CD14-positive monocyte (primary cell): ENCODE data around the gene FEZF1. TPM values are rescaled to one million over a fixed set of nuclear protein-coding genes. Genes with fewer than 3 reads are reported as not detected.
A peak's percentile ranks its signal among the peaks of the same experiment; 100 is the strongest.

Experiments
- DNase-seq, 3 donors: peaks; one replicate each; pipeline ENCODE4 v3.0.0-alpha.2; 2011 to 2022
- H2AFZ ChIP-seq: 2 replicates; pipeline ENCODE4 v1.6.0; 2012; ENCODE audit warnings: mild to moderate bottlenecking, low read depth, low read length, inconsistent platforms; ENCODE audit not compliant: insufficient read depth, poor library complexity, severe bottlenecking
- H3K27ac ChIP-seq, 2 donors: 1 replicate in 1 of 2; 2 replicates in 1 of 2; pipeline ENCODE4 v1.5.1; 2012 to 2013; ENCODE audit warnings: low read length in 2 of 2, control low read depth in 1 of 2, inconsistent platforms in 1 of 2, low read depth in 1 of 2, mild to moderate bottlenecking in 1 of 2
- H3K27me3 ChIP-seq, 2 donors: one replicate each; pipeline versions ENCODE4 v1.6.0 to v1.6.1; 2011 to 2013; ENCODE audit warnings: low read length in 2 of 2; ENCODE audit not compliant: control insufficient read depth in 2 of 2, insufficient read depth in 2 of 2
- H3K36me3 ChIP-seq, 2 donors: replicated peaks in 1 of 2; 1 replicate in 1 of 2; 2 replicates in 1 of 2; pipeline versions ENCODE4 v1.5.1 to v1.6.1; 2012 to 2013; ENCODE audit warnings: low read length in 2 of 2, control low read depth in 1 of 2, inconsistent platforms in 1 of 2, mild to moderate bottlenecking in 1 of 2; ENCODE audit not compliant: insufficient read depth in 2 of 2, control insufficient read depth in 1 of 2
- H3K4me1 ChIP-seq, 2 donors: 1 replicate in 1 of 2; 2 replicates in 1 of 2; pipeline versions ENCODE4 v1.5.1 to v1.6.1; 2012 to 2013; ENCODE audit warnings: low read length in 2 of 2, control low read depth in 1 of 2, inconsistent platforms in 1 of 2, mild to moderate bottlenecking in 1 of 2, moderate library complexity in 1 of 2; ENCODE audit not compliant: insufficient read depth in 2 of 2, control insufficient read depth in 1 of 2
- H3K4me2 ChIP-seq: replicated peaks from 2 replicates; pipeline ENCODE3; 2012; ENCODE audit warnings: low read length, moderate library complexity, mild to moderate bottlenecking; ENCODE audit not compliant: poor library complexity, severe bottlenecking; ENCODE audit errors: extremely low read depth
- H3K4me3 ChIP-seq, 3 experiments: fragments of 200-600 bp in 1 of 3; sonication (generic) in 1 of 3; replicated peaks in 1 of 3; 1 replicate in 2 of 3; 2 replicates in 1 of 3; pipeline ENCODE4 v1.5.1; 2011 to 2013; ENCODE audit warnings: low read length in 3 of 3, mild to moderate bottlenecking in 3 of 3, control low read depth in 2 of 3, low read depth in 2 of 3, inconsistent platforms in 1 of 3, moderate library complexity in 1 of 3
- H3K79me2 ChIP-seq: 2 replicates; pipeline ENCODE4 v1.6.0; 2012; ENCODE audit warnings: mild to moderate bottlenecking, control low read depth, inconsistent platforms, low read length, moderate library complexity; ENCODE audit not compliant: insufficient read depth
- H3K9ac ChIP-seq: 2 replicates; pipeline ENCODE4 v1.6.0; 2017; ENCODE audit warnings: low read length, mild to moderate bottlenecking; ENCODE audit not compliant: insufficient read depth, poor library complexity, severe bottlenecking
- H3K9me3 ChIP-seq, 2 donors: replicated peaks in 1 of 2; 1 replicate in 1 of 2; 2 replicates in 1 of 2; pipeline versions ENCODE4 v1.5.1 to v1.6.1; 2012 to 2013; ENCODE audit warnings: low read length in 2 of 2, control low read depth in 1 of 2; ENCODE audit not compliant: control insufficient read depth in 1 of 2, insufficient read depth in 1 of 2
- H4K20me1 ChIP-seq: 2 replicates; pipeline ENCODE4 v1.6.0; 2012; ENCODE audit warnings: mild to moderate bottlenecking, low read length, control low read depth, moderate library complexity; ENCODE audit not compliant: insufficient read depth
- H3K27ac Mint-ChIP-seq, 7 donors: one replicate each; pipeline ENCODE4 v1.8.0; 2020; ENCODE audit warnings: mild to moderate bottlenecking in 7 of 7, mixed read lengths in 7 of 7, moderate library complexity in 6 of 7, inconsistent platforms in 2 of 7
- H3K27me3 Mint-ChIP-seq, 3 donors: one replicate each; pipeline ENCODE4 v1.8.0; 2021 to 2022; ENCODE audit warnings: low read depth in 3 of 3, mild to moderate bottlenecking in 3 of 3, mixed read lengths in 3 of 3, moderate library complexity in 3 of 3, inconsistent platforms in 1 of 3
- H3K36me3 Mint-ChIP-seq, 2 donors: one replicate each; pipeline ENCODE4 v1.8.0; 2020; ENCODE audit warnings: mixed read lengths in 2 of 2, inconsistent platforms in 1 of 2, mild to moderate bottlenecking in 1 of 2
- H3K4me1 Mint-ChIP-seq: one replicate; pipeline ENCODE4 v1.8.0; 2020; ENCODE audit warnings: mild to moderate bottlenecking, mixed read lengths
- H3K4me3 Mint-ChIP-seq, 2 donors: one replicate each; pipeline ENCODE4 v1.8.0; 2020; ENCODE audit warnings: mild to moderate bottlenecking in 2 of 2, mixed read lengths in 2 of 2, moderate library complexity in 1 of 2
- H3K9me3 Mint-ChIP-seq, 7 donors: one replicate each; pipeline ENCODE4 v1.8.0; 2020 to 2022; ENCODE audit warnings: mixed read lengths in 7 of 7, mild to moderate bottlenecking in 6 of 7, moderate library complexity in 6 of 7, inconsistent platforms in 2 of 7
- WGBS: methylation state at CpG from one replicate; pipeline ENCODE4 v1.1.5; 2013; ENCODE audit warnings: missing lambda C conversion rate; ENCODE audit not compliant: insufficient coverage; 5-methylcytosine and 5-hydroxymethylcytosine counted together
- intact Hi-C, 2 donors: fragments of 100-400 bp; cut with micrococcal nuclease; formaldehyde crosslinking; loops; one replicate each; pipeline versions ENCODE4 v1.15.0 to v1.15.1; 2023
- polyA plus RNA-seq, 3 donors: library from polyadenylated mRNA; depleted of rRNA in 1 of 3; unstranded in 2 of 3; stranded (reverse) in 1 of 3; fragments of 300-500 nt in 2 of 3; fragments of >200 nt in 1 of 3; fragmentation: Illumina TruSeq in 2 of 3; gene quantifications; 1 replicate in 2 of 3; 2 replicates in 1 of 3; pipeline ENCODE4 v1.2.3, GENCODE V29; 2012 to 2021
- TF ChIP-seq, protein P1 (sequence below): fragments of 200-600 bp; IDR thresholded peaks from one replicate; pipeline ENCODE4 v1.8.0; 2022; ENCODE audit warnings: antibody characterized with exemption, mild to moderate bottlenecking

The FEZF1 gene
- polyA plus RNA-seq, 3 donors, result not detected

DNA sequence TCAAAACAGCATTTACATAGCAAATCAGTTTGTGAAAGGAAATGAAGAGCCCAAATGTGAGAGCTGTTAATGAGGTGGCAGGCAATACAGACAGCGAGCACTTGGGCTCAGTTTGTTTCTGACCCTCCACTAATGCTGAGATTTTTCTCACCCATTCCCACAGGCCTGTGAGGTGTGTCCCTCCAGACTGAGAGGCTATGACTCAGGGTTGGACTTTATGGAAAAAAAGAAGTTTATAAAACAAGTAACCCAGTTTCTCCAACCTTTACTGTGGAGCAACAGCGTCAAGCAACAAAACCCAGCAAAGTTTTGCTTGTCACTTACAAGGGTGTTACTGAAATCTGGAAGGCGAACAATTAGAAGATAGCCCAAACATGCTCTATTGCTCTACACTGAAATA, 4.9 kb upstream of the FEZF1 start:
- H3K27ac ChIP-seq, result no peak overlapping the region
- no peak overlapping the region for H3K4me2 ChIP-seq
- TF ChIP-seq, protein P1, sequence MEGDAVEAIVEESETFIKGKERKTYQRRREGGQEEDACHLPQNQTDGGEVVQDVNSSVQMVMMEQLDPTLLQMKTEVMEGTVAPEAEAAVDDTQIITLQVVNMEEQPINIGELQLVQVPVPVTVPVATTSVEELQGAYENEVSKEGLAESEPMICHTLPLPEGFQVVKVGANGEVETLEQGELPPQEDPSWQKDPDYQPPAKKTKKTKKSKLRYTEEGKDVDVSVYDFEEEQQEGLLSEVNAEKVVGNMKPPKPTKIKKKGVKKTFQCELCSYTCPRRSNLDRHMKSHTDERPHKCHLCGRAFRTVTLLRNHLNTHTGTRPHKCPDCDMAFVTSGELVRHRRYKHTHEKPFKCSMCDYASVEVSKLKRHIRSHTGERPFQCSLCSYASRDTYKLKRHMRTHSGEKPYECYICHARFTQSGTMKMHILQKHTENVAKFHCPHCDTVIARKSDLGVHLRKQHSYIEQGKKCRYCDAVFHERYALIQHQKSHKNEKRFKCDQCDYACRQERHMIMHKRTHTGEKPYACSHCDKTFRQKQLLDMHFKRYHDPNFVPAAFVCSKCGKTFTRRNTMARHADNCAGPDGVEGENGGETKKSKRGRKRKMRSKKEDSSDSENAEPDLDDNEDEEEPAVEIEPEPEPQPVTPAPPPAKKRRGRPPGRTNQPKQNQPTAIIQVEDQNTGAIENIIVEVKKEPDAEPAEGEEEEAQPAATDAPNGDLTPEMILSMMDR, result no peak
- H3K9me3 ChIP-seq, result peaks cover 3 to 49% of the 10 kb centered on the region in 2 donors
- peaks cover 3 to 47% (median 23%) of the 10 kb centered on the region in 7 donors for H3K9me3 Mint-ChIP-seq
- H3K4me3 ChIP-seq, result no peak overlapping the region
- peaks cover 85 to 100% of the 10 kb centered on the region in 2 donors for H3K27me3 ChIP-seq
- no peaks in the 10 kb centered on the region for H3K79me2 ChIP-seq
- peaks cover 0 to 4% of the 10 kb centered on the region in 2 donors for H3K36me3 Mint-ChIP-seq
- peaks cover 81 to 93% (median 85%) of the 10 kb centered on the region in 3 donors for H3K27me3 Mint-ChIP-seq
- H4K20me1 ChIP-seq, result no peaks in the 10 kb centered on the region
- H3K9ac ChIP-seq, result no peak overlapping the region
- no CpG with 5 or more reads among the region's 3 CpGs for WGBS
- peak overlapping the region in 1 of 2 donors; percentile 33 for H3K4me3 Mint-ChIP-seq
- no peaks in the 10 kb centered on the region for H3K36me3 ChIP-seq
- H2AFZ ChIP-seq, result no peak overlapping the region
- H3K4me1 ChIP-seq, result no peaks in the 10 kb centered on the region
- no peak for DNase-seq
- no peak overlapping the region for H3K27ac Mint-ChIP-seq
- H3K4me1 Mint-ChIP-seq, result peaks cover 5% of the 10 kb centered on the region
- intact Hi-C loops, result no loop called here

DNA sequence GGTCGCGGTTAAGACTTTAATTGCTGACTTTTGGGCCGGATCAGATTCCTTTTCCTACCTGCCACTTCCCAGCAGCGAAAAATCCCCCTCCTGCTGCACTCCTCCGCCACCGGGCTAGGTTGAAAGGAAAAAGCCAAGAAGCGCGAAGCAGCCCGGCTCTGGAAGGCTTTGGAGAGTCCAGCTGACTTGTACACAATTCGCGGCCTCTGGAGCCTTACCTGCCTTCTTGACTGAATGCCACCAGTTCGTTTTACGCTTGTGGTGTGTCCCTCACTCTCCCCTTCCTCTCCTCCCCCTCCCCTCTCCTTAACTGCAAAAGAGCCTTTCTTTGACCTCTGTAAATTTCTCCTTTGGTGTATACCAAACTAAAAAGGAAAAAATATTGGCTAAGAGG, 2.7 kb upstream of the FEZF1 start:
- peaks cover 5% of the 10 kb centered on the region for H3K4me1 Mint-ChIP-seq
- peaks cover 0 to 4% of the 10 kb centered on the region in 2 donors for H3K36me3 Mint-ChIP-seq
- no peak overlapping the region for H3K4me2 ChIP-seq
- peaks cover 7 to 49% (median 30%) of the 10 kb centered on the region in 7 donors for H3K9me3 Mint-ChIP-seq
- no peaks in the 10 kb centered on the region for H4K20me1 ChIP-seq
- peaks cover 91 to 94% (median 94%) of the 10 kb centered on the region in 3 donors for H3K27me3 Mint-ChIP-seq
- H3K27me3 ChIP-seq, result peaks cover 83 to 100% of the 10 kb centered on the region in 2 donors
- no peak overlapping the region for H2AFZ ChIP-seq
- no peaks in the 10 kb centered on the region for H3K36me3 ChIP-seq
- H3K9me3 ChIP-seq, result peaks cover 3 to 54% of the 10 kb centered on the region in 2 donors
- no peak overlapping the region for H3K4me3 ChIP-seq
- no peak overlapping the region for H3K9ac ChIP-seq
- no peaks in the 10 kb centered on the region for H3K4me1 ChIP-seq
- 8% methylated on average over 11 of the region's 13 CpGs for WGBS
- no peak overlapping the region for H3K27ac Mint-ChIP-seq
- intact Hi-C loops, result no loop called here
- peak overlapping the region in 1 of 2 donors; percentile 79 for H3K4me3 Mint-ChIP-seq
- TF ChIP-seq, protein P1, result no peak
- H3K79me2 ChIP-seq, result no peaks in the 10 kb centered on the region
- DNase-seq, result no peak
- H3K27ac ChIP-seq, result no peak overlapping the region
